Right atrium auricular region (tissue), 2 donors: ENCODE data around the gene REEP3. TPM values are rescaled to one million over a fixed set of nuclear protein-coding genes. Genes with fewer than 3 reads are reported as not detected.
A peak's percentile ranks its signal among the peaks of the same experiment; 100 is the strongest.
"Not testable (repeated sequence)": the region's sequence is repeated elsewhere in the genome, so short reads cannot be mapped to it uniquely, and the experiment has no call there.

Experiments
- DNase-seq: peaks from one replicate; pipeline ENCODE4 v3.0.0-alpha.2; 2019; ENCODE audit warnings: low spot score
- H3K27ac ChIP-seq, 2 donors: fragments of 200-600 bp; sonication (generic); 1 replicate in 1 of 2; 2 replicates in 1 of 2; pipeline ENCODE4 v1.5.1; 2016 to 2019
- H3K27me3 ChIP-seq, 2 donors: fragments of 200-600 bp; sonication (generic); one replicate each; pipeline versions ENCODE4 v1.5.1 to v1.6.0; 2017 to 2019
- H3K36me3 ChIP-seq: fragments of 200-600 bp; sonication (generic); one replicate; pipeline ENCODE4 v1.5.1; 2016
- H3K4me1 ChIP-seq, 2 donors: fragments of 200-600 bp; sonication (generic); one replicate each; pipeline versions ENCODE4 v1.5.1 to v1.6.0; 2017 to 2019
- H3K4me3 ChIP-seq, 2 donors: fragments of 200-600 bp; sonication (generic); 1 replicate in 1 of 2; 2 replicates in 1 of 2; pipeline ENCODE4 v1.5.1; 2017 to 2019; ENCODE audit warnings: mild to moderate bottlenecking in 1 of 2, moderate library complexity in 1 of 2
- H3K9me3 ChIP-seq, 2 donors: fragments of 200-600 bp; sonication (generic); one replicate each; pipeline ENCODE4 v1.5.1; 2019
- CTCF ChIP-seq, 2 donors: fragments of 200-600 bp; sonication (generic); IDR thresholded peaks; one replicate each; pipeline ENCODE4 v1.5.1; 2019; ENCODE audit warnings: antibody characterized with exemption in 2 of 2
- total RNA-seq, 2 donors: library from RNA; depleted of rRNA; stranded (reverse); fragments of >200 nt; gene quantifications; one replicate each; pipeline ENCODE4 v1.1.0, GENCODE V29; 2016

The REEP3 gene
- total RNA-seq, 2 donors from 2014 or later: 41.4 to 42.7 TPM

DNA sequence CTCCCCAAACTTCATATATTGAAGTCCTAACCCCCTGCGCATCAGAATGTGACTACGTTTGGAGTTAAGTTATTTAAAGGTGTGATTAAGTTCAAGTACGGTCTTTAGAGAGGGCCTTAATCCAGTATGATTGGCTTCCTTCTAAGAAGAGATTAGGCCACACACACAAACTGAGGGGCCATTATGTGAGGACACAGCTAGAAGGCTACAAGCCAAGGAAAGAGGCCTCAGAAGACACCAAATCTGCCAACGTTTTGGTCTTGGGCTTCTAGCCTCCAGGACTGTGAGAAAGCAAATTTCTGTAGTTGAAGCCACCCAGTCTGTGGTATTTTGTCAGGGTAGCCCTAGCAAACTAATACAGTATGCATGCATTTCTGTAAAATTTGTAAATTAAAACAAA is 41.7 kb downstream of the REEP3 start:
- H3K27me3 ChIP-seq: no peaks in the 10 kb centered on the region
- no peak for TF ChIP-seq CTCF (IDR thresholded peaks at IDR 0.05)
- H3K4me1 ChIP-seq: no peaks in the 10 kb centered on the region
- no peaks in the 10 kb centered on the region for H3K36me3 ChIP-seq
- DNase-seq: no peak
- H3K27ac ChIP-seq: no peak overlapping the region
- H3K9me3 ChIP-seq: no peaks in the 10 kb centered on the region
- H3K4me3 ChIP-seq: no peak overlapping the region

GRCh38 chr10:63563623-63564022 is 42.4 kb downstream of the REEP3 start:
- Histone ChIP-seq H3K27me3 (no peaks in the 10 kb centered on the region), H3K4me1 (no peaks in the 10 kb centered on the region), H3K9me3 (no peaks in the 10 kb centered on the region), H3K27ac (no peak overlapping the region), H3K36me3 (no peaks in the 10 kb centered on the region), H3K4me3 (no peak overlapping the region)
- DNase-seq: no peak
- TF ChIP-seq CTCF (IDR thresholded peaks at IDR 0.05): no peak

GRCh38 chr10:63564731-63565130 is 43.5 kb downstream of the REEP3 start:
- H3K9me3 ChIP-seq: not testable (repeated sequence)

DNA sequence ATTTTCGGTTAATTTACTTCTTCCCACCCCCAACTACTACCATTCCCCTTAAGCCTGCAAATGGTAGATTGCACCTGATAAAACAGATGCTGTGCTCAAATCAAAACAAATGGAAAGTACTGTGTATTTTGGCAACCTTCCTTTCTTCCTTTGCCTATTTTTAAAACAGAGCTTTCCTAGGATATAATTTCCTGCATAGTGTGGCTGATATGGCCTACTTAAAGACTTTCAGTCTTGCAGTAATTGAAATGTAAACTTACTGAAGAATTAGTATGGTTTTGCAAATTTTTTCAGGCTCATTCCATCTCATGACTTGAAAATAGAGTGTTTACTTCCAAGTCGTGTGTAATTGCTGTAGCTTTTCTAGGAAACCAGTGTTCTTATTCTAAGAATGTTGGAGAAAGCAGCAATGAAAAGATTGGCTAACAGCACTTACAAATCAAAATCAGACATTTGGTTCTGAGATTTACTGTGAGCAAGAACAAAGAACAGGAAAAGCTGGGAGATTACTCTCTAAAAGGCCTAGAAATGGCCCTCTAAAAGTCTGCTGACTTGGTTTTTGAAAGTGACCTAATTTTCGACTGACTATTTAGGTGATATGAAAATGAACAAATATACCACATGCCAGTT is 52.0 kb downstream of the REEP3 start:
- Histone ChIP-seq H3K27ac (peak overlapping the region; percentile 52 to 67), H3K4me1 (peaks cover 0 to 24% of the 10 kb centered on the region in 2 donors), H3K36me3 (no peaks in the 10 kb centered on the region), H3K4me3 (no peak overlapping the region), H3K27me3 (no peaks in the 10 kb centered on the region), H3K9me3 (no peaks in the 10 kb centered on the region)
- DNase-seq: no peak
- TF ChIP-seq CTCF (IDR thresholded peaks at IDR 0.05): no peak

More at GRCh38 chr10:63564731-63565130, 43.5 kb downstream of the REEP3 start:
- not testable (repeated sequence) for H3K27me3 ChIP-seq, H3K4me3 ChIP-seq, H3K4me1 ChIP-seq, H3K27ac ChIP-seq, H3K36me3 ChIP-seq, DNase-seq

GRCh38 chr10:63574011-63574410 is 52.8 kb downstream of the REEP3 start:
- H3K36me3 ChIP-seq: no peaks in the 10 kb centered on the region
- no peak for TF ChIP-seq CTCF (IDR thresholded peaks at IDR 0.05)
- H3K9me3 ChIP-seq: no peaks in the 10 kb centered on the region
- no peak overlapping the region for H3K4me3 ChIP-seq
- peak overlapping the region; percentile 52 to 67 for H3K27ac ChIP-seq
- DNase-seq: no peak
- peaks cover 0 to 24% of the 10 kb centered on the region in 2 donors for H3K4me1 ChIP-seq
- H3K27me3 ChIP-seq: no peaks in the 10 kb centered on the region

GRCh38 chr10:63576501-63576900 is 55.3 kb downstream of the REEP3 start:
- H3K4me1 ChIP-seq: peaks cover 0 to 29% of the 10 kb centered on the region in 2 donors
- H3K4me3 ChIP-seq: no peak overlapping the region
- H3K27me3 ChIP-seq: no peaks in the 10 kb centered on the region
- no peaks in the 10 kb centered on the region for H3K36me3 ChIP-seq
- no peak for TF ChIP-seq CTCF (IDR thresholded peaks at IDR 0.05)
- no peak for DNase-seq
- peak overlapping the region in 1 of 2 donors; percentile 0 for H3K27ac ChIP-seq
- H3K9me3 ChIP-seq: no peaks in the 10 kb centered on the region
